Anterior cingulate cortex (tissue), 58 donors: ENCODE measurements around the gene SEPTIN10.
A peak's percentile ranks its signal among the peaks of the same experiment; 100 is the strongest.
"Not testable (repeated sequence)": the region's sequence is repeated elsewhere in the genome, so short reads cannot be mapped to it uniquely, and the experiment has no call there.

Experiments
- DNase-seq, 58 donors: peaks; one replicate each; lab custom pipeline; 2025; lab: John Stamatoyannopoulos, UW

SEPTIN10 gene

DNA sequence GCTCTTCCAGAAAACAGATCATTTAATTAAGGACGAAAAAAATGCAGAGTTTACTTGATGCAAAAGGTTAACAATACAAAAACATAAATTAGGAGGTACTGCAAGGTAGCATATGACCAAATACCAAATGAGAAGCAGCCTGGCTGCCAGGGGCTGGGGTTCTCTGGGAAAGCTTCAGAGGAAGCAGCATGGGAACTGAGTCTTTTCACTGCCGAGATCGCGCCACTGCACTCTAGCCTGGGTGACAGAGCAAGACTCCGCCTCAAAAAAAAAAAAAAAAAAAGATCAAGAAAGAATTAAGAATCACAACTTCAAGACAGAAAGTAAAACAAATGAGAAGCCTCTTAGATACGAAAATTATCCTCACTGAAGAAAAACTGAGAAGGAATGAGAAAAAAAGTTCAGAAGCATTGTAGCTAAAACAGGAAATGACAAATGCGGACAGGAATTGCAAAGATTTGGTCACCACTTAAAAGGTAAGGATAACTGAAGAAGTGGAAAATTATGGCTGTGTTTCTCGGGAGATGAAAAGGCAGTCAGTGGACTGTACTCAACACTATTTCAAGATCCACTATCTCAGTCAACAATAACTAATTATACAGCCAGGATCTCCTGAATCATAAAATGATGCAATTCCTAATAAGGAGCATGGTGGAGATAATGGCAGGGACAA is 4.3 kb downstream of the SEPTIN10 start:
- no peak for DNase-seq

DNA sequence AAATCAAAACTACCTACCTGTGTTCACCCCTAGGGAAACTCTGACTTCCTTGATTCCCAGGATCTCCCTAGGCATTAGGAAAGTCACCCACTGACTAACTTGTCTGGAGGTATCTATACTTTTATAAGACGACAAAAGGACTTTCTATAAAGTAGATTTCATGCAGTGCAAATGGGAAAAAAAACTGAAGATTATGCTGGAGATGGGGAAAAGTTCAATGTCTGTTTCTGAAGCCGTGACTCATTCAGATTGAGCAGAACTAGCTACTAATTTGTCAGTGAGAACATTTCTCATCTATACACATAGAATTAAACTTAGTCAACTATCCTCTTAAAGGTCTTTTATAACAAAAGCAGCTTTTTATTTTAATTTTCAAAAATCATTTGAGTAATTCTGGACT is 6.0 kb downstream of the SEPTIN10 start:
- no peak for DNase-seq

DNA sequence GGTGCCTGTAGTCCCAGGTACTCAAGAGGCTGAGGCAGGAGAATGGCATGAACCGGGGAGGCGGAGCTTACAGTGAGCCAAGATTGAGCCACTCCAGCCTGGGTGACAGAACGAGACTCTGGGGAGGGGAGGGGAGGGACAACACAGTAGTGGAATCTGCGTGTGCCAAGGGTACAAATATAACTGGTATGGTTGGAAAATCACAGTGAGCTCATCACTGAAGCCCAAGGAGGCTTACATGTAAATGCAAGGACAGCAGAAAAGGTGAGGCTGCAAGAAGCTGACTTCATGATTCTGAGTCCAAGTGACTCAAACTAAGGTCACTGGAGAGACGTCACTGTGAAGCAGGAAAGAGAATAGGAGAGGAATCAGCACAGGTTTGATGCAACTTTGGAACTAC is 9.2 kb downstream of the SEPTIN10 start:
- no peak for DNase-seq

DNA sequence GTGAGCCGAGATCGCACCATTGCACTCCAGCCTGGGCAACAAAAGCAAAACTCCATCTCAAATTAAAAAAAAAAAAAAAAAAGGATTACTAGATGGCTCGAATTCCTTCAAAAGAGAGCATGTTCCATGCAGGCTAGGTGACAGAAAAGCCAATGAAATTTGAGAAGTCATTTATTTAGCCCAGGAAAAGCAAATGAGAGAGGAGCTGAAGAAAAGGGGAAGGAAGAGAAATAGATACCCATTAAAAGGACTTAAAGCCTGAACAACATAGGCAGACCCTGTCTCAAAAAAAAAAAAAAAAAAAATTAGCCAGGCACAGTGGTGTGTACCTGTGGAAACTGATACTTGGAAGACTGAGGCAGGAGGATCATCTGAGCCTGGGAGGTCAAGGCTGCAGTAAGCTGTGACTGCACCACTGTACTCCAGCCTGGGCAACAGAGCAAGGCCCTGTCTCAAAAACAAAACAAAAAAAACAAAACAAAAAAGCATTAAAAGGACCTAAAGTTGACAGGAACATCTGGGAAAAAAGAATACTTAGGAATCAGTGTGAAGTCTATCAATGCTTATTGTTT is 11.1 kb downstream of the SEPTIN10 start:
- DNase-seq: no peak

DNA sequence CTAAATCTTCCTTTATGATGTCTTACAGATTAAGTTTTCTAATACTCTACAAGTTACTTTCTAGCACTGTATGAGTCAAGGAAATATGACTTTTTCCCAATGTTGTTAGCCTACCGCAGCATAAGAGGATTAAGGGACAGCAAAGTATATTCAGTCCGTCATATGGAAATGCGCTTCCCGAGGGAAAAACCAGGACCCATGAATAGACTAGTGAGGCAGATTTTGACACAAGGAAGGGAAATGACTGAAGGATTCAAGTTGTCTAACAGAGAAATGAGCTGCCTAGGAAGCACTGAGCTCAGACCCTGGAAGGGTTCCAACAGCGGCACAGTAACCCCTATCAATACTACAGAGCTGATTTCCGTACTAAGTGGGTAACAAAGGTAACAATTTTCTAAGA is 12.0 kb downstream of the SEPTIN10 start:
- peak in 1 of 58 donors; percentile 17 for DNase-seq

DNA sequence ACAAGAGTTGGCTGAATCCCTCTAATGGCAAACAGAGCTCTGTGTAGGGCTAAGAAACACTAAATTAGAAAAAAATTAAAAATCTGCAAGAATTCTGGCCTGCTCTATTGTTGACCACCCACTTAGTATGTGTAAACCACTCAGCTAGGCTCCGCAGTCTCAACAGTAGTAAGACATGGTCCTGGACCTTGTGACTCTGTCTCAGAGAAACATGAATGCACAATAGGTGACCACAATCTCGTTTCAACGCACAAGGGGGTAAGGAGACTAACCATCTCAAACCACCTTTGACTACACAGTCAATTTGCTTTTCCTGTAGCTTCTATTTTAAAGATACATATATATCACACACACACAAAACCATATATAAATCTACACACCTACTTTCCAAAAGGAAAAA is 16.5 kb downstream of the SEPTIN10 start:
- DNase-seq: no peak

DNA sequence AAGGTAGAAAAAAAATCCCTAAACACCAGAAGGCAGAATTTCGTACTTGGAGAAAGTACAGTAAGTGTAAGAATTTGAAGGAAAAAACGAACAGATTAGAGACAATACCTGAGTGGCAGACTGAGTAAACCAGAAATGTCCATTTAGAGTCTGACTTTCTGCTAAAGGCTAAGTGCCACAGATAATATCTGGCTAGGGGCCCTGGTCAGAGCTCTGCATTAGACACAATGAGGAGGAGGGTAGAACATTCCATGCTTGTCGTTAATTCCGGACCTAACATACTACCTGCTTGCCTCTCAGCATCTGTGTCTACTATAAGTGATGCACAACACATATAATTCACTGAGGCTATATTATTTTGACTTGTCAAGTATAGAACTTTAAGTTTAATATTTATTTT is 18.1 kb downstream of the SEPTIN10 start:
- DNase-seq: no peak

DNA sequence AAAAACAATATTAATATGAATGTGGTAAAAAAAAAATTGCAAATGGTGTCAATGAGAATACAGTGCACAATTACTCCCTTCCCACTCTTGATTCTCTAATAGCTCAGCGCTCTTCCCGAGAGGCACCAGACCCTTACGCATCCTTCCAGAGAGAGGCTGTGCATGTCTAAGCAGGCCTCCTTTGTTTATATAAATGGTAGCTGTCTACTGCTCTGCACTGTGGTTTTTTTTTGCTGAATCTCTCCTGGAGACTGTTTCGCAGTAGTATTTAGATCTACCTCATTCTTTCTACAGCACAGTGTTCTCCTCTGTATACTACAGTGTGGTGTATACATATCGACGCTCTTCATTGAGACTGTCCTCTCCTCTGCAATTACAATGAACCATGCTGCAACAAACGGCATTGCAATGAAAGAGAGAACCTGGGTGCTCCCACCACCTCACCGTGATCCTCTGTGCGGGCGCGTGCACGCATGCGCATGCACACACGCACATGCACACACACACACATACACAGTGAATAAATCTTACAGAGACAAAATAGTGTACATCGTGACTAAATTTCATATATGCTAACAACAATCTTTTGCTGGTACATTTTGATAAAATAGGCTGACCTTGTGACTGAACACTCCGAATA is 19.4 kb downstream of the SEPTIN10 start:
- DNase-seq: no peak

DNA sequence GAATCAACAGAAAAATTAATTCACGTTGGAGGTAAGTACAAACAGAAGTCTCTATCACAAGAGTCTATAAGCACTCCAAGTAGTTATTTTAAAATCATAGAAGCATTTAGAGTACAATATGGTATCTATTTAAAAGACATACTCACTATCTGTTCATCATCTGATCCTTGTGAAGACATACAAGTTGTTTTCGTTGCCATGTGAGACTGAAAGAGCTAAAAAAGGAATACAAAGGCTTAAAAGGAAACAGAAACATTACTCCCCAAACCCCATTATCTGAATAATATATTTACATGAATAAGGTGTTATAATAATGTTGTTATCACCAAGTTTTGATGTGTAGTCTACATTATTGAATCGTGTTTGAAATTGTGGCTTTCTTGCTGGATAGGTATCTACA is 20.9 kb downstream of the SEPTIN10 start:
- DNase-seq: no peak

DNA sequence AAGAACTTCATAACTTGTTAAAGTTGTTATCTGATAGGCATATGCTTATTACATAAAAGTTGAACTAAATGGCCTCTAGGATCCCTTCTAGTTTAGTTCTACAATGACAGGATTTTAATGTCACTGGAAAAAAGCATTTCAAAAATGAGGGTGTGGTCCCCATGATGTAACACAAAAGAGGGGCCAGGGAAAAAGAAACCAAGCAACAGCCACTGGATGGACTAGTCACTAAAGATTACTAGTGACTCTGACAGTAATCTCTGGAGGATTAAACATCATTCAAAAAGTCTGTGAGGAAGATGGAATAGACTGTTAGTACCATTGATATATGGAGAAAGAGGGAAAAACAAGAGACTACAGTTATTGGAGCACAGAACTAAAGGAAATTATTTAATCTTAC is 22.6 kb downstream of the SEPTIN10 start:
- no peak for DNase-seq

DNA sequence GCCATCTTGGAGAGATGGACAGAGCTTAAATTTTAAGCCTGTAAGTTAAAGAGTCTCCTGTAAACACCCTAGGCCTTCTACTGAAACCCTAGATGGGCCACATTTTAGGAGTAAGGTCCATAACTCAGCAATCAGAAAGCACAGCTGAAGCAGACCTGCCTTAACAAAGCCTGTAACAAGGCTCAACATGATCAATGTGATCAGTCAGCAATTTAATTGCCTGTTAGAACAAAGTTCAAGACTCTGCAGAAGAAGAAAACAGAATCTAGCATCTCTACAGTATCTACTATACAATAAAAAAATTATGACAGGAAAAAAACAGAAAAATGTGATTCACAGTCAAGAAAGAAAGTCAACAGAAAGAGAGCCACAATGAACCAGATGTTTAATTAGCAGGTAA is 27.1 kb downstream of the SEPTIN10 start:
- DNase-seq: no peak

DNA sequence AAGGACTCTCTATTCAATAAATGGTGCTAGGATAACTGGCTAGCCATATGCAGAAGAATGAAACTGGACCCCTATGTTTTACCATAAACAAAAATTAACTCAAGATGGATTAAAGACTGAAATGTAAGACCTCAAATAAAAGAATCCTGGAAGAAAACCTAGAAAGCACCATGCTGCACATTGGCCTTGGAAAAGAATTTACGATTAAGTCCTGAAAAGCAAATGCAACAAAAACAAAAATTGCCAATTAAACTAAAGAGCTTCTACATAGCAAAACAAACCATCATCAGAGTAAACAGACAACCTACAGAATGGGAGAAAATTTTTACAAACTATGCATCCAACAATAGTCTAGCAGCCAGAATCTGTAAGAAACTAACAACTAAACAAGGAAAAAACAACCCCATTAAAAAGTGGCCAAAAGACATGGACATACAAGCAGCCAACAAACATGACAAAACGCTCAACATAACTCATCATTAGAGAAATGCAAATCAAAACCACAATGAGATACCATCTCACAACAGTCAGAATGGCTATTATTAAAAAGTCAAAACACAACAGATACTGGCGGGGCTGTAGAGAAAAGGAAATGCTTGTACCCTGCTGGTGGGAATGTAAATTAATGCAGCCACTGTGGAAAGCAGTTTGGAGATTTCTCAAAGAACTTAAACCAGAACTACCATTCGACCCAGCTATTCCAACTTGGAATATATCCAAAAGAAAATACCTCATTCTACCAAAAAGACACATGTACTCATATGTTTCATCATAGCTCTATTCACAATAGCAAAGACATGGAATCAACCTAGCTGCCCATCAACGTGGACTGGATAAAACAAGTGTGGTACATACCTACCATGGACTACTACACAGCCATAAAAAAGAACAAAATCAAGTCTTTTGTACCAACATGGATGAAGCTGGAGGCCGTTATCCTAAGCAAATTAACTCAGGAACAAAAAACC is 30.6 kb downstream of the SEPTIN10 start:
- no peak for DNase-seq

DNA sequence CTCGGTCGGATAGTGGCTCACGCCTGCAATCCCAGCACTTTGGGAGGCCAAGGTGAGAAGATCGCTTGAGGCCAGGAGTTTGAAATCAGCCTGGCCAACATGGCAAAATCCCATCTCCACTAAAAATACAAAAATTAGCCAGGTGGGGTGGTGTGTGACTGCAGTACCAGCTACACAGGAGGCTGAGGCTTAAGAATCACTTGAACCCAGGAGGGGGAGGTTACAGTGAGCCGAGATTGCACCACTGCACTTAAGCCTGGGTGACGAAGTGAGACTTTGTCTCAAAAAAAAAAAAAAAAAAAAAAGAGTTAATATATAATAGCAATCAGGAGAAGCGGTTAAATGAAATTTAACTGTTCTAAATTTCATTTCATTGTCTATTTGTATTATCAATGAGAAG is 36.1 kb downstream of the SEPTIN10 start:
- not testable (repeated sequence) for DNase-seq

DNA sequence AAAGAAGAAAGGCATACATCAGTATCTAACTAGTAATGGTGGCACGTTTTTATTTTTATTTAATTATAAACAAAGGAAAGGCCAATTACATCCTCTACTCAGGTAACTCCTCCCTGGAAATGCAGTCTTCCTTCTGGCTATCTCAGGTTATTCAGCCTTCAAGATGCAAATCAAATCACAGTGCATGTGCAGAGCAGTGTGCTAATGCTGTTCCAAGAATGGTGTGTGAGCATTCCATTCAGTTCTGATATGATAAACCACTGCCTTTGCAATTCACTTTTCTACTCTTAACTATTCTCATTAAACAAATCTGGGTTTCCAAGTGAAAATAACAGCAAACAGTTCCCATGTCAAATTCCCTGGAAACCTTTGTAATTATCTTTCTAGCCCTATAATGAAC is 38.4 kb downstream of the SEPTIN10 start:
- DNase-seq: no peak

DNA sequence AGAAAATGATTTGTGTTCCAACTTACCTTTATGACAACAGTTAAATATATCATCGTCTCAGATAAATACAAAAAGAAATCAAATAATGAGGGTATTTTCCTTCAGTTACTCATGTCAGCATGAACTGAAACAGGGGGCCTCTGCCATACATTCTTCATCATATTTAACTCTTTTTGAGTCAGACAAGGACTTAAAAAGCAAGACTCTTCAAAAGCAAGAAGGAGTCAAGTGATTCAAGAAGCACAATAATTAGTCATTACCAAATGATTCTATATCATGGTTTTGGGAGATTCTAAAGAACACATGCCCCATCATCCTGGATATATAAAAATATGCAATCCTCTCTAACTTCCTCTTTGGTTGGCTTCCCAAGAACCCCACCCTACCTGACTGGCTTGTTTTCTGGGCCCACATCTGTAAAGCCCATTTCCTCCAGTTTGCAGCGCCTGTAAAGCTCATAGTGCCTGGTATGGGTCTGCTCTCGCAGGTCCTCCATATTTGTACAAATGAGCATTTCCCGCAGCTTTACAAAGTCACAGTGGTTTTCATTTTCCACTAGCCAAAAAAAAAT is 49.7 kb downstream of the SEPTIN10 start:
- DNase-seq: no peak

DNA sequence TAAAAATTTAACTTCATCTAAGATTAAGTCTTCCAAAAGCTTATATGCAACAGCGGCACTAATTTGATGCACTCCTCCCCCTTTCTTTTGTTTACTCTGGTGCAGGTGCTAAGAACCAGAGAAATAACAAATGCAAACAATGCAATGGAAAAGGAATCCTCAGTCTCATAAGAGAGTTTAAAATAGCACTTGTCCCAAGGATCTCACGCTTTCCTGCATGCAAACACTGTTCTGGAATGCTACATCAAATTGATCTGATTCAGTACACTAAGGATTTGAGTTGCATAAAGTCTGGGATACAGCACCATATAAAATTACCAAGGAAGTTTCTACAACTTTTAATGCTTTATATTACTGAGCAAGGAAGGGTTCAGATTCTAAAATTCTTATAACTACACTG is 50.5 kb downstream of the SEPTIN10 start:
- DNase-seq: no peak

DNA sequence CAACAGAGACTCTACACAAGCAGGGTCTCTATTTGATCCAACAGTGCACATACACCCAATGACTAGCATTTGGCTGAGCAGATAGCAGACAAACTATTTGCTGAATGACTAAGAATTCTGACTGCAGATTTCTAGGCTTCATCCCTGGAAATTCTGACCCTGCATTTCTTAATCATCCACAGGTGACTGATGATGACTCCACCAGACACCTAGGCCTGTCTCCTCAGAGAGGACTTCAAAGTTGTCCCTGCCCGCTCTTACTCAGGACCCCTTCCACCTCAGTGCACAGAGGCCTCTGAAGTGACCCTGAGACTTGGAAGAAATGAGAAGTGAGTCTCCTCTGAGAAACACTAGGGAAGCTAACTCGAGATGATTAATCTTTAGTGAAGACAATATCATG is 51.3 kb downstream of the SEPTIN10 start:
- no peak for DNase-seq

DNA sequence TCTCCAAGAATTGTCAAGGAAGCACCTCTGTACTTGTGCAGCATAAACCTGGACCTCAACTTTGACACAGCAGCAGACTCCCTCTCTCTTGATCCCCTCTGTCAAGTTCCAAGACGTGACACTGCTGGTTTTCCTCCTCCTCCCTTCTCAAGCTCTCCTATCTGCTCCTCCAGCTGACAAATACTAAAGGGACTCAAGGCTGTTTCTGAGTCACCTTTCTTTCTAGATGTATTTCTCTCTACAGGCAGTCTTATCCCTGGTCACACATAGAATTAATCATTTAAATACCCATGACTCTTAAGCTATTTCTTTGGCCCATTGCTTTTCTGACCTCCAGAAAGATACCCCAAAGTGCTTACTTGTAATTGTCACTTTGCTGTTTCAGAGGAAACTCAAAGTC is 53.5 kb downstream of the SEPTIN10 start:
- DNase-seq: no peak

DNA sequence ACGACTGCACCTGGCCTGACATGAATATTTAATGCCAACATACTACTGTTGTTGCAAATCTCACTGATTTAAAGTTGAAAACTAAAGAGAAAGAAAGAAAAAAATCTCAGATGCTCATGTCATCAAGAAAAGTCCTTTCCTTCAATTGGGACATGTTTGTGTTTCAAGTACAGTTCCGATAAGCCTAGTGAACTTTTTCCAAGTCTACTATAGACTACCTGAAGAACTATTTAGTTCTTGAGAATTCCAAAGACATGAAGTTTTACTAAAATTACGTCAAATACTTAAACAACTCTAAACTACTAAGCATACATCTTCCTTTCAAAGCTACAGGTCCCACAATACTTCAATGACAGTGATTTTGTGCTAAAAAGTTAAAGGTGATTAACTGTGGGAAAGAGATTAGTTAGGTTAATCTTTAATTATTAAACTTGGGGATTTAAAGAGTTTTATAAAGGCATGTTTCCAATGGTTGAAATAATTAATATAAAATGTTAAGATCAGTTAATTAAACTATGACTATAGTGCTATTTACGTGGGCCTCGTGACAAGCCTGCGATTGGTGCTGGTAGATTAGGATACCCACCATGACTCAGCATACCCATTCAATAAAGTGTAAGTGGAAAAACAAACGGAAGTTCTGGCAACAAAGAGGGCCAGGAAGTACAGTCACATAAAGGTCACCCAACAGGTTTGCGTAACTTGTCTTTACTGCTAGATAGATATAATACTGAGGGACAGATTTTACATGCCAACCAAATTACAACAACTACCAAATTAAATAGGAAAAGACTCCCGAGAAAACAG is 55.5 kb downstream of the SEPTIN10 start:
- no peak for DNase-seq

DNA sequence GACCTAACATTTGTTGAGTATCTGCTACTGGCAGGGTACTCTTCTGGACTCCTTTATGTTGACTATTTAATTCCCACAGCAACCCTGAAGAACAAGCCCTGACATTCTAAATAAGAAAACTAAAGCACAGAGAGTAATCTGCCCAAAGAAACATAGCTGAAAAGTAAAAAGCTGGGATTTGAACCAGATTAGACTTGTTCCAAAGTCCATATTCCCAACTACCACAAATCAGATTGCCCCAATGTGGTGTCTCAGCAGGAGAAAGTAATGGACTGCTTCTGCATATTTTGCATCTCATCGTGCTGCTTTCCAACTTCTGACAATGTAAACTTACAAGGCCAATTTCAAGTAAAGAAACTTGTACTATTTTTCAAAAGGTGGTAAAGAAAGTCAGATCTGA is 56.5 kb downstream of the SEPTIN10 start:
- no peak for DNase-seq
